Retinal pigment epithelial cell (primary cell): ENCODE data around the gene PCDH1.

Experiments
- DNase-seq: peaks from one replicate; pipeline ENCODE4 v3.0.0-alpha.2; 2010; ENCODE audit warnings: low read depth
- H3K4me3 ChIP-seq: 2 replicates; pipeline ENCODE4 v1.5.1; 2011; ENCODE audit warnings: mild to moderate bottlenecking, low read length, control low read depth, moderate library complexity
- TF ChIP-seq, protein P1 (sequence below): conservative IDR thresholded peaks from 2 replicates; pipeline ENCODE4 v1.5.1; 2011; ENCODE audit warnings: low read depth, low read length, control low read depth, inconsistent platforms

Gene PCDH1

GRCh38 chr5:141908796-141909195 lies 30.6 kb upstream of the PCDH1 start:
- TF ChIP-seq, protein P1, sequence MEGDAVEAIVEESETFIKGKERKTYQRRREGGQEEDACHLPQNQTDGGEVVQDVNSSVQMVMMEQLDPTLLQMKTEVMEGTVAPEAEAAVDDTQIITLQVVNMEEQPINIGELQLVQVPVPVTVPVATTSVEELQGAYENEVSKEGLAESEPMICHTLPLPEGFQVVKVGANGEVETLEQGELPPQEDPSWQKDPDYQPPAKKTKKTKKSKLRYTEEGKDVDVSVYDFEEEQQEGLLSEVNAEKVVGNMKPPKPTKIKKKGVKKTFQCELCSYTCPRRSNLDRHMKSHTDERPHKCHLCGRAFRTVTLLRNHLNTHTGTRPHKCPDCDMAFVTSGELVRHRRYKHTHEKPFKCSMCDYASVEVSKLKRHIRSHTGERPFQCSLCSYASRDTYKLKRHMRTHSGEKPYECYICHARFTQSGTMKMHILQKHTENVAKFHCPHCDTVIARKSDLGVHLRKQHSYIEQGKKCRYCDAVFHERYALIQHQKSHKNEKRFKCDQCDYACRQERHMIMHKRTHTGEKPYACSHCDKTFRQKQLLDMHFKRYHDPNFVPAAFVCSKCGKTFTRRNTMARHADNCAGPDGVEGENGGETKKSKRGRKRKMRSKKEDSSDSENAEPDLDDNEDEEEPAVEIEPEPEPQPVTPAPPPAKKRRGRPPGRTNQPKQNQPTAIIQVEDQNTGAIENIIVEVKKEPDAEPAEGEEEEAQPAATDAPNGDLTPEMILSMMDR = no peak

GRCh38 chr5:141906972-141907371 lies 28.8 kb upstream of the PCDH1 start:
- H3K4me3 ChIP-seq = no peak overlapping the region
- TF ChIP-seq, protein P1 = no peak
- no peak for DNase-seq

More at GRCh38 chr5:141908796-141909195, 30.6 kb upstream of the PCDH1 start:
- no peak overlapping the region for H3K4me3 ChIP-seq
- DNase-seq = no peak

DNA sequence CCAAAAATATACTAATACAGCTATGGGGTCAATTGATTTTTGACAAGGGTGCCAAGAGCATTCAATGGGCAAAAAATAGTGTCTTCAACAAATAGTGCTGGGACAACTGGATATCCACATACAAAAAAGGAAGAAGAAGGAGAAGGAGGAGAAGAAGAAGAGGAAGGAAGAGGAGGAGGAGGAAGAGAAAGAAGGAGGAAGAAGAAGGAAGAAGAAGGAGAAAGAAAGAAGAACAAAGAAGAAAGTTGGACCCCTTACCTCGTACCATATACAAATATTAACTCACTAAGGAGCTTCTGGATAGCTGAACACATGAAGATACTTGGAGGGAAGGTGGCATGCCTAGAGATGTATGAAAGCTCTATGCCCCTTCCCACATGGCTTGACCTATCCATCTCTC lies 28.3 kb upstream of the PCDH1 start:
- H3K4me3 ChIP-seq = no peak overlapping the region
- TF ChIP-seq, protein P1 = no peak
- no peak for DNase-seq

GRCh38 chr5:141904551-141904950 lies 26.3 kb upstream of the PCDH1 start:
- DNase-seq = no peak
- TF ChIP-seq, protein P1 = no peak
- H3K4me3 ChIP-seq = no peak overlapping the region

DNA sequence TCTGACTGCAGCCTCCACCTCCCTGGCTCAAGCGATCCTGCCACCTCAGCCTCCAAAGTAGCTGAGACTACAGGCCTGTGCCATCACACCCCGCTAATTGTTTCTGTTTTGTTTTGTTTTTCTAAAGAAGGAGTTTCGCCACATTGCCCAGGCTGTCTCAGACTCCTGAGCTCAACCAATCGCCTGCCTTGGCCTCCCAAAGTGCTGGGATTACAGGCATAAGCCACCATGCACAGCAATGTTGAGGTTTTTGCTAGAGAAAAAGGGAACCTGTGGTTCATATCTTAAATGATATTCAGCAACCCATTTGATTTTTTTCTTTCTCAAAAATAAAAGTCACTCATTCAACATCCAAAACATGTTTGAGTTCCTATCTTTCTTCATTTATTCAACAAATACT lies 25.1 kb upstream of the PCDH1 start:
- TF ChIP-seq, protein P1 = no peak
- no peak overlapping the region for H3K4me3 ChIP-seq
- no peak for DNase-seq

DNA sequence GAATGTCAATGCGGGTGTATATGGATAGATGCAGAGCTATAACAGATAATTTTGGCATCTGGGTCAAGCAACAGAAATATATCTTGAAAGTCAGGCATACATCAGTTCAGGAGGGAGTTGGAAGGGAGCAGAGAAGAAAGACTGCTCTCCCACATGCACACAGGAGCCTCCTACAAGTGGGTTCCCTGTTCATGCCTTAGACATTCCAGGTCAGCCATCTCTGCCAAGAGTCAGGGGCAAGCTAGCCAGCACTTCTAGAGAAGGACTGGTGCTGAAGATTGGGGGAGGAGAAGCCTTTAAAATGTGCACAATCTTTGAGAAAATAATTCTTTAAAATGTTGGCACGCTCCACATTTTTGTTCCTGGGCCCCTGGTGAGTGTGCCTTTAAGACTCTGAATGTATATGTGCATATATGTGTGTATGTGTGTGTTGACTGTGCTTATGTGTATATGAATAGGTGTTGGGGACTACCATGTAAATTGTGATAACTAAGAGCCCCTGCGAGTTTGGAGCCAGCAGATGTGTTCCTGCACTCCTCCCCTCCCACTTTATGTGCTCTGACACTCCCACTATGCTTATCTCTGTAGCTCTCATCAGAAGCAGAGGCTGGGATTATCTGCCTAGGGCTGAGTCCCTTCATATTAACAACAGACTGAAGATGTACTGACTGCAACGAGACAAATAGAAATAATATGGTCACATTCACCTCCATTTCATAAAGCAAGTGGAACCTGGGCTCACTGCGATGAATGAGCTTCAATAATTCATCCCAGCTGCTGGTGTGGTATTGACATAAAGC lies 24.0 kb upstream of the PCDH1 start:
- H3K4me3 ChIP-seq = no peak overlapping the region
- no peak for DNase-seq
- TF ChIP-seq, protein P1 = no peak

DNA sequence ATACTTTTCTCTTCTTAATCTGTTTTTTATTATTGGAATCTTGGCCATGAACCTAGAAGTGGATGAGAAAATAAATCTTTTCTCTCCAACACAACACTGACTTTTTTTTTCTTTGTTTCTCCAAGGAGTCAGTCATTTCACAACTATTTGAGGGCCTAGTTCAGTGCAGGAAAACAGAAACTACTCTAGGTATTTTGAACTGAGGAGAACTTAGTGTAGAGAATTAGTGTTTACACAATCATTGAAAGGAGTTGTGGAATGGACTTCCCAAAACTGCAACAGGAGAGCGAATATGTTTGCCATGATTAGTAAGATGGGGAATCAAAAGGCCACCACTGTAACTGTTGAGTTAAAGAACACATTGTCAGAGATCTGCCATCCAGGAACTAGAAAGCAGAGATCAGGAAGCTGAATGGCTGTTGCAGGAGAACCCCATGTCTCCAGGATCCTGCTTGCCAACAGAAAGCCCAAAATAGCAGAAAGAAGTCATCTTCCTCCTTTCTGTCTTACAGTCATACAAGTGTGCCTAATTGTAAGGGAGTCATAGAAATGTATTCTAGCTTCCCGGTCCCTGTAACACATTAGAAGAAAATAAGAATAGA lies 20.3 kb upstream of the PCDH1 start:
- no peak for DNase-seq
- TF ChIP-seq, protein P1 = no peak
- no peak overlapping the region for H3K4me3 ChIP-seq
